GM12878 (cell line): ENCODE data around the gene GOLT1B. TPM values are rescaled to one million over a fixed set of nuclear protein-coding genes. Genes with fewer than 3 reads are reported as not detected.

ENCODE experiments used
- ASH2L ChIP-seq: fragments of 300-600, 200-600 bp; sonication (generic); IDR thresholded peaks from 2 replicates; pipeline ENCODE4 v1.6.1; 2017; ENCODE audit warnings: low read depth, mild to moderate bottlenecking, borderline replicate concordance
- DPF2 ChIP-seq: fragments of 450-650 bp; IDR thresholded peaks from 2 replicates; pipeline ENCODE4 v1.6.1; 2017; ENCODE audit warnings: mild to moderate bottlenecking
- EP300 ChIP-seq, 2 experiments: fragments of 150-350 bp in 1 of 2; IDR thresholded peaks; 2 replicates each; pipeline ENCODE4 v1.6.1; 2011 to 2012; ENCODE audit warnings: low read depth in 2 of 2, low read length in 2 of 2, borderline replicate concordance in 1 of 2, improper control_type of control experiment in 1 of 2, inconsistent platforms in 1 of 2; ENCODE audit not compliant: control insufficient read depth in 1 of 2
- HCFC1 ChIP-seq: fragments of 150-350 bp; IDR thresholded peaks from 2 replicates; pipeline ENCODE4 v1.6.1; 2014; ENCODE audit warnings: low read length
- MEF2A ChIP-seq: IDR thresholded peaks from 2 replicates; pipeline ENCODE4 v1.6.1; 2011; ENCODE audit warnings: low read depth, mild to moderate bottlenecking, low read length, moderate library complexity; ENCODE audit not compliant: insufficient read depth
- MYB ChIP-seq: fragments of 150-350 bp; IDR thresholded peaks from 2 replicates; pipeline ENCODE4 v1.6.1; 2014; ENCODE audit warnings: mild to moderate bottlenecking, low read depth, low read length, borderline replicate concordance
- NFXL1 ChIP-seq: fragments of 450-650 bp; IDR thresholded peaks from 2 replicates; pipeline ENCODE4 v1.6.1; 2017; ENCODE audit warnings: antibody characterized with exemption, mild to moderate bottlenecking, borderline replicate concordance
- NFYA ChIP-seq: IDR thresholded peaks from 2 replicates; pipeline ENCODE4 v1.6.1; 2011; ENCODE audit warnings: low read depth, mild to moderate bottlenecking, low read length, improper control_type of control experiment, borderline replicate concordance
- POU2F2 ChIP-seq: IDR thresholded peaks from 3 replicates; pipeline ENCODE4 v1.6.1; 2011; ENCODE audit warnings: low read depth, mild to moderate bottlenecking, low read length, borderline replicate concordance
- SIN3A ChIP-seq: IDR thresholded peaks from 2 replicates; pipeline ENCODE4 v1.6.1; 2012; ENCODE audit warnings: low read depth, low read length, improper control_type of control experiment
- SPI1 ChIP-seq: IDR thresholded peaks from 2 replicates; pipeline ENCODE4 v1.6.1; 2011; ENCODE audit warnings: low read depth, mild to moderate bottlenecking, low read length, moderate library complexity, borderline replicate concordance; ENCODE audit not compliant: insufficient read depth
- SREBF2 ChIP-seq: IDR thresholded peaks from 2 replicates; pipeline ENCODE4 v1.6.1; 2012; ENCODE audit warnings: mild to moderate bottlenecking, low read length
- SRF ChIP-seq, 2 experiments: IDR thresholded peaks; 2 replicates each; pipeline ENCODE4 v1.6.1; 2011; ENCODE audit warnings: low read depth in 2 of 2, low read length in 2 of 2, mild to moderate bottlenecking in 1 of 2, moderate library complexity in 1 of 2
- STAT1 ChIP-seq: fragments of 450-650 bp; conservative IDR thresholded peaks from 2 replicates; pipeline ENCODE4 v1.6.1; 2014; ENCODE audit warnings: antibody characterized with exemption, mild to moderate bottlenecking
- TARDBP ChIP-seq: IDR thresholded peaks from 2 replicates; pipeline ENCODE4 v1.6.1; 2016; ENCODE audit warnings: borderline replicate concordance
- ZBED1 ChIP-seq: IDR thresholded peaks from 2 replicates; pipeline ENCODE4 v1.6.1; 2016; ENCODE audit warnings: borderline replicate concordance
- ZNF217 ChIP-seq: fragments of 450-650 bp; IDR thresholded peaks from 2 replicates; pipeline ENCODE4 v1.6.1; 2017; ENCODE audit warnings: antibody characterized with exemption, mild to moderate bottlenecking
- ZNF24 ChIP-seq: fragments of 450-650 bp; IDR thresholded peaks from 2 replicates; pipeline ENCODE4 v1.6.1; 2017; ENCODE audit warnings: antibody characterized with exemption, mild to moderate bottlenecking
- polyA plus RNA-seq, 11 experiments: library from polyadenylated mRNA; depleted of rRNA in 4 of 11; unstranded in 6 of 11; stranded (reverse) in 5 of 11; fragments of >200 nt; fragmentation: Nextera tagmentation in 4 of 11; fragmentation: Illumina TruSeq in 1 of 11; extraction: Ambion mirVana in 4 of 11; extraction: Trizol in 1 of 11; gene quantifications; 1 replicate in 1 of 11; 2 replicates in 10 of 11; pipeline versions ENCODE4 v1.2.1 to v1.2.3, GENCODE V29; 2011 to 2016; ENCODE audit warnings: inconsistent platforms in 2 of 11, missing spikeins in 2 of 11, low read depth in 1 of 11
- total RNA-seq, 4 experiments: library from RNA; depleted of rRNA in 3 of 4; stranded (reverse); fragments of >200 nt in 3 of 4; fragmentation: Illumina TruSeq in 1 of 4; extraction: Trizol in 1 of 4; gene quantifications; 2 replicates each; pipeline versions ENCODE4 v1.2.1 to v1.2.3, GENCODE V29; 2013 to 2021
- TF ChIP-seq, protein P1 (sequence below): fragments of 150-350 bp; IDR thresholded peaks from 2 replicates; pipeline ENCODE4 v1.6.1; 2016; ENCODE audit warnings: low read depth, low read length
- TF ChIP-seq, protein P2 (sequence below): fragments of 450-650 bp; IDR thresholded peaks from 2 replicates; pipeline ENCODE4 v1.6.1; 2017; ENCODE audit warnings: mild to moderate bottlenecking, moderate library complexity
- TF ChIP-seq, protein P3 (sequence below): IDR thresholded peaks from 2 replicates; pipeline ENCODE4 v1.6.1; 2012; ENCODE audit warnings: low read length, inconsistent platforms

The GOLT1B gene
- total and polyA plus RNA-seq, 10 of the 15 experiments (the other 5 are each of a cell fraction or from before 2014, with no cell fraction given): 18.3 to 77.4 (median 32.9) TPM

DNA sequence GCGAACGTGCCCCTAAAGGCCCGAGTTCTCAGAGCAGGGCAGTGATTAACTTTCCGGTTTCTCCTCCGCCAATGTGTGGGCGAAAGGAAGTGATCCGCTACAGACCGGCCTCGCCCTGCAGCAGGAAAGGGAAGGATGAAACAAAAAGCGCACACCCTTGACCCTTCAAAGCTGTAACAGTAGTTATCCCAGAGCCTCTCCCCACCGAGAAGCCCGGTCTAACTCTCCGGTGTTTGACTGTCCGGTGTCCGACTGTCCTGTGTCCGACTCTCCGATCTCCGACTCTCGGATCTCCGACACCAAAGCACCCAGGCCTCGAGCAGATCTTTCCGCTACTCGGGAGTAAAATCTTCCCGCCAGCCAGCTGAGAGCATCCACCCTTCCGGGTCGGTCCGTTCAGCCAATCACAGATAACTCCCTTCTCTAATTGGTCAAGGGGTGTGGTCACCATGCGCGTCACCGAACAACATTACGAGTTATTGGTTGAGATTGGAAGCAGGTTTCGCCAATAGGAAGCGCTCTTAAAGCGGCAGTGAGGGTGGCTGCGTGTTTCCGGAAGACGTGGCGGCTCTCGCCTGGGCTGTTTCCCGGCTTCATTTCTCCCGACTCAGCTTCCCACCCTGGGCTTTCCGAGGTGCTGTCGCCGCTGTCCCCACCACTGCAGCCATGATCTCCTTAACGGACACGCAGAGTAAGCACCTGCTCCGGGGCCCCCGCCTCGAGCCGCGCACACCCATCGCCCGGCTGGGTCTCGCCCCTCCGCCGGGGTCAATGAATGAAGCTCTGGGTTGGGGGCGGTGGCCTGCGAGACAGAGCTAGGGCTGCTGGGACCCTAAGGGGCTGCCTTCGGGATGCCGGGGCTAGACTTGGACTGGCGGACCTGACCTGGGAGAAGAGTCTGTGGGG lies at the start of gene GOLT1B, which contains the start of gene RECQL (continued):
- no peak for TF ChIP-seq ASH2L
- no peak for TF ChIP-seq SREBF2
- TF ChIP-seq SIN3A: peak; percentile 98
- TF ChIP-seq MEF2A: no peak
- no peak for TF ChIP-seq NFXL1
- TF ChIP-seq SRF (IDR thresholded peaks at IDR 0.05; ENCODE audit: low read depth in 2 of 2, low read length in 2 of 2): no peak
- TF ChIP-seq SPI1: peak; percentile 64; the same call in 1 of the 2 replicates
- no peak for TF ChIP-seq MYB
- TF ChIP-seq, protein P1, sequence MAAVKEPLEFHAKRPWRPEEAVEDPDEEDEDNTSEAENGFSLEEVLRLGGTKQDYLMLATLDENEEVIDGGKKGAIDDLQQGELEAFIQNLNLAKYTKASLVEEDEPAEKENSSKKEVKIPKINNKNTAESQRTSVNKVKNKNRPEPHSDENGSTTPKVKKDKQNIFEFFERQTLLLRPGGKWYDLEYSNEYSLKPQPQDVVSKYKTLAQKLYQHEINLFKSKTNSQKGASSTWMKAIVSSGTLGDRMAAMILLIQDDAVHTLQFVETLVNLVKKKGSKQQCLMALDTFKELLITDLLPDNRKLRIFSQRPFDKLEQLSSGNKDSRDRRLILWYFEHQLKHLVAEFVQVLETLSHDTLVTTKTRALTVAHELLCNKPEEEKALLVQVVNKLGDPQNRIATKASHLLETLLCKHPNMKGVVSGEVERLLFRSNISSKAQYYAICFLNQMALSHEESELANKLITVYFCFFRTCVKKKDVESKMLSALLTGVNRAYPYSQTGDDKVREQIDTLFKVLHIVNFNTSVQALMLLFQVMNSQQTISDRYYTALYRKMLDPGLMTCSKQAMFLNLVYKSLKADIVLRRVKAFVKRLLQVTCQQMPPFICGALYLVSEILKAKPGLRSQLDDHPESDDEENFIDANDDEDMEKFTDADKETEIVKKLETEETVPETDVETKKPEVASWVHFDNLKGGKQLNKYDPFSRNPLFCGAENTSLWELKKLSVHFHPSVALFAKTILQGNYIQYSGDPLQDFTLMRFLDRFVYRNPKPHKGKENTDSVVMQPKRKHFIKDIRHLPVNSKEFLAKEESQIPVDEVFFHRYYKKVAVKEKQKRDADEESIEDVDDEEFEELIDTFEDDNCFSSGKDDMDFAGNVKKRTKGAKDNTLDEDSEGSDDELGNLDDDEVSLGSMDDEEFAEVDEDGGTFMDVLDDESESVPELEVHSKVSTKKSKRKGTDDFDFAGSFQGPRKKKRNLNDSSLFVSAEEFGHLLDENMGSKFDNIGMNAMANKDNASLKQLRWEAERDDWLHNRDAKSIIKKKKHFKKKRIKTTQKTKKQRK: no peak
- peak; percentile 60; the same call in 1 of the 3 replicates for TF ChIP-seq POU2F2
- 0 out of 2 replicates have a peak, but pooled peaks have one; percentile 10 for TF ChIP-seq DPF2
- TF ChIP-seq, protein P2, sequence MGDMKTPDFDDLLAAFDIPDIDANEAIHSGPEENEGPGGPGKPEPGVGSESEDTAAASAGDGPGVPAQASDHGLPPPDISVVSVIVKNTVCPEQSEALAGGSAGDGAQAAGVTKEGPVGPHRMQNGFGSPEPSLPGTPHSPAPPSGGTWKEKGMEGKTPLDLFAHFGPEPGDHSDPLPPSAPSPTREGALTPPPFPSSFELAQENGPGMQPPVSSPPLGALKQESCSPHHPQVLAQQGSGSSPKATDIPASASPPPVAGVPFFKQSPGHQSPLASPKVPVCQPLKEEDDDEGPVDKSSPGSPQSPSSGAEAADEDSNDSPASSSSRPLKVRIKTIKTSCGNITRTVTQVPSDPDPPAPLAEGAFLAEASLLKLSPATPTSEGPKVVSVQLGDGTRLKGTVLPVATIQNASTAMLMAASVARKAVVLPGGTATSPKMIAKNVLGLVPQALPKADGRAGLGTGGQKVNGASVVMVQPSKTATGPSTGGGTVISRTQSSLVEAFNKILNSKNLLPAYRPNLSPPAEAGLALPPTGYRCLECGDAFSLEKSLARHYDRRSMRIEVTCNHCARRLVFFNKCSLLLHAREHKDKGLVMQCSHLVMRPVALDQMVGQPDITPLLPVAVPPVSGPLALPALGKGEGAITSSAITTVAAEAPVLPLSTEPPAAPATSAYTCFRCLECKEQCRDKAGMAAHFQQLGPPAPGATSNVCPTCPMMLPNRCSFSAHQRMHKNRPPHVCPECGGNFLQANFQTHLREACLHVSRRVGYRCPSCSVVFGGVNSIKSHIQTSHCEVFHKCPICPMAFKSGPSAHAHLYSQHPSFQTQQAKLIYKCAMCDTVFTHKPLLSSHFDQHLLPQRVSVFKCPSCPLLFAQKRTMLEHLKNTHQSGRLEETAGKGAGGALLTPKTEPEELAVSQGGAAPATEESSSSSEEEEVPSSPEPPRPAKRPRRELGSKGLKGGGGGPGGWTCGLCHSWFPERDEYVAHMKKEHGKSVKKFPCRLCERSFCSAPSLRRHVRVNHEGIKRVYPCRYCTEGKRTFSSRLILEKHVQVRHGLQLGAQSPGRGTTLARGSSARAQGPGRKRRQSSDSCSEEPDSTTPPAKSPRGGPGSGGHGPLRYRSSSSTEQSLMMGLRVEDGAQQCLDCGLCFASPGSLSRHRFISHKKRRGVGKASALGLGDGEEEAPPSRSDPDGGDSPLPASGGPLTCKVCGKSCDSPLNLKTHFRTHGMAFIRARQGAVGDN: no peak
- TF ChIP-seq ZNF217: no peak
- peak; percentile 54 for TF ChIP-seq HCFC1
- TF ChIP-seq ZNF24: no peak
- TF ChIP-seq STAT1: no peak
- TF ChIP-seq NFYA: peak; percentile 95
- TF ChIP-seq, protein P3, sequence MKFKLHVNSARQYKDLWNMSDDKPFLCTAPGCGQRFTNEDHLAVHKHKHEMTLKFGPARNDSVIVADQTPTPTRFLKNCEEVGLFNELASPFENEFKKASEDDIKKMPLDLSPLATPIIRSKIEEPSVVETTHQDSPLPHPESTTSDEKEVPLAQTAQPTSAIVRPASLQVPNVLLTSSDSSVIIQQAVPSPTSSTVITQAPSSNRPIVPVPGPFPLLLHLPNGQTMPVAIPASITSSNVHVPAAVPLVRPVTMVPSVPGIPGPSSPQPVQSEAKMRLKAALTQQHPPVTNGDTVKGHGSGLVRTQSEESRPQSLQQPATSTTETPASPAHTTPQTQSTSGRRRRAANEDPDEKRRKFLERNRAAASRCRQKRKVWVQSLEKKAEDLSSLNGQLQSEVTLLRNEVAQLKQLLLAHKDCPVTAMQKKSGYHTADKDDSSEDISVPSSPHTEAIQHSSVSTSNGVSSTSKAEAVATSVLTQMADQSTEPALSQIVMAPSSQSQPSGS: no peak; the same call in 1 of the 2 replicates
- no peak for TF ChIP-seq EP300 (IDR thresholded peaks at IDR 0.05; ENCODE audit: borderline replicate concordance in 1 of 2, control insufficient read depth in 1 of 2, low read depth in 2 of 2, low read length in 2 of 2)
- 0 out of 2 replicates have a peak, but pooled peaks have one; percentile 40 for TF ChIP-seq ZBED1
- TF ChIP-seq TARDBP: no peak
